ENCODE results near the gene XPO6. TPM values are rescaled to one million over a fixed set of nuclear protein-coding genes. Genes with fewer than 3 reads are reported as not detected.

XPO6 gene
- total RNA-seq, 8 experiments from 2014 or later, result 61.4 to 150 (median 82.2) TPM

GRCh38 chr16:28205117-28205899 lies 6.5 kb downstream of the XPO6 start:
- in situ Hi-C loops (cut with MboI; ENCODE audit: low pct_unique_long_range_greater_than_20kb in 2 of 9, low sequenced_read_pairs in 9 of 9, unreplicated experiment in 9 of 9), result no loop called here
- Histone ChIP-seq H3K4me1 (replicated peaks in 1 of 2) (peaks cover 14 to 16% of the 10 kb centered on the region in 2 donors), H3K4me3 (no peak overlapping the region), H3K27ac (no peak overlapping the region)
- ATAC-seq (replicated peaks in 6 of 8), result no peak
- 88 to 100% (median 100%) methylated on average over 1 to 4 of the region's 6 CpGs; no CpG with 5 or more reads in 2 of the 10 experiments for WGBS, 10 experiments

GRCh38 chr16:28204622-28205021 lies 7.1 kb downstream of the XPO6 start:
- in situ Hi-C loops (cut with MboI; ENCODE audit: low pct_unique_long_range_greater_than_20kb in 2 of 9, low sequenced_read_pairs in 9 of 9, unreplicated experiment in 9 of 9), result no loop called here

GRCh38 chr16:28204204-28204603 lies 7.6 kb downstream of the XPO6 start:
- no peak overlapping the region for H3K4me3 ChIP-seq
- no peak overlapping the region for H3K27ac ChIP-seq
- ATAC-seq (replicated peaks in 6 of 8), result no peak
- 67 to 100% (median 93%) methylated on average over 1 to 4 of the region's 4 CpGs for WGBS, 10 experiments
- peaks cover 5 to 6% of the 10 kb centered on the region in 2 donors for H3K4me1 ChIP-seq (replicated peaks in 1 of 2)
- in situ Hi-C loops (cut with MboI; ENCODE audit: low pct_unique_long_range_greater_than_20kb in 2 of 9, low sequenced_read_pairs in 9 of 9, unreplicated experiment in 9 of 9), result no loop called here

More at GRCh38 chr16:28204622-28205021, 7.1 kb downstream of the XPO6 start:
- H3K4me3 ChIP-seq, result no peak overlapping the region
- WGBS, 10 experiments, result 80 to 100% (median 93%) methylated on average over 1 to 6 of the region's 6 CpGs; no CpG with 5 or more reads in 2 of the 10 experiments
- H3K4me1 ChIP-seq (replicated peaks in 1 of 2), result peaks cover 9 to 10% of the 10 kb centered on the region in 2 donors
- no peak overlapping the region for H3K27ac ChIP-seq
- ATAC-seq (replicated peaks in 6 of 8), result no peak

- H3K4me1 ChIP-seq (replicated peaks in 1 of 2), result no peaks in the 10 kb centered on the region
- in situ Hi-C loops (cut with MboI; ENCODE audit: low pct_unique_long_range_greater_than_20kb in 2 of 9, low sequenced_read_pairs in 9 of 9, unreplicated experiment in 9 of 9), result no loop called here
- 91 to 100% (median 98%) methylated on average over 1 to 6 of the region's 6 CpGs; no CpG with 5 or more reads in 1 of the 10 experiments for WGBS, 10 experiments
- no peak overlapping the region for H3K4me3 ChIP-seq
- H3K27ac ChIP-seq, result no peak overlapping the region
- ATAC-seq (replicated peaks in 6 of 8), result no peak
Observed at GRCh38 chr16:28202147-28202746, 9.5 kb downstream of the XPO6 start.

- ATAC-seq (replicated peaks in 6 of 8), result no peak
- in situ Hi-C loops (cut with MboI; ENCODE audit: low pct_unique_long_range_greater_than_20kb in 2 of 9, low sequenced_read_pairs in 9 of 9, unreplicated experiment in 9 of 9), result no loop called here
- Histone ChIP-seq H3K27ac (no peak overlapping the region), H3K4me1 (replicated peaks in 1 of 2) (no peaks in the 10 kb centered on the region), H3K4me3 (no peak overlapping the region)
- 95 to 100% (median 100%) methylated on average over 3 to 5 of the region's 5 CpGs; no CpG with 5 or more reads in 3 of the 10 experiments for WGBS, 10 experiments
Observed at GRCh38 chr16:28200661-28201060, 11.1 kb downstream of the XPO6 start.

GRCh38 chr16:28196387-28196987 lies 15.3 kb downstream of the XPO6 start:
- Histone ChIP-seq H3K27ac (no peak overlapping the region), H3K4me1 (replicated peaks in 1 of 2) (no peaks in the 10 kb centered on the region), H3K4me3 (no peak overlapping the region)
- in situ Hi-C loops (cut with MboI; ENCODE audit: low pct_unique_long_range_greater_than_20kb in 2 of 9, low sequenced_read_pairs in 9 of 9, unreplicated experiment in 9 of 9), result no loop called here
- no peak for ATAC-seq (replicated peaks in 6 of 8)
- 77 to 100% (median 100%) methylated on average over 1 to 4 of the region's 5 CpGs; no CpG with 5 or more reads in 3 of the 10 experiments for WGBS, 10 experiments

GRCh38 chr16:28195859-28196258 lies 15.9 kb downstream of the XPO6 start:
- Histone ChIP-seq H3K4me1 (replicated peaks in 1 of 2) (no peaks in the 10 kb centered on the region), H3K27ac (no peak overlapping the region), H3K4me3 (no peak overlapping the region)
- no peak for ATAC-seq (replicated peaks in 6 of 8)
- 83 to 100% (median 96%) methylated on average over 1 to 2 of the region's 2 CpGs; no CpG with 5 or more reads in 4 of the 10 experiments for WGBS, 10 experiments
- in situ Hi-C loops (cut with MboI; ENCODE audit: low pct_unique_long_range_greater_than_20kb in 2 of 9, low sequenced_read_pairs in 9 of 9, unreplicated experiment in 9 of 9), result no loop called here

GRCh38 chr16:28193530-28194423 lies 18.0 kb downstream of the XPO6 start:
- Histone ChIP-seq H3K27ac (no peak overlapping the region), H3K4me3 (no peak overlapping the region), H3K4me1 (replicated peaks in 1 of 2) (peaks cover 0 to 2% of the 10 kb centered on the region in 2 donors)
- ATAC-seq (replicated peaks in 6 of 8), result peak in 3 of 8 experiments; percentile 70 to 83 (median 81)
- in situ Hi-C loops (cut with MboI; ENCODE audit: low pct_unique_long_range_greater_than_20kb in 2 of 9, low sequenced_read_pairs in 9 of 9, unreplicated experiment in 9 of 9), result no loop called here
- WGBS, 10 experiments, result 0 to 97% (median 86%) methylated on average over 2 to 10 of the region's 14 CpGs; no CpG with 5 or more reads in 1 of the 10 experiments

GRCh38 chr16:28192806-28193529 lies 18.8 kb downstream of the XPO6 start:
- no peak for ATAC-seq (replicated peaks in 6 of 8)
- no peak overlapping the region for H3K4me3 ChIP-seq
- peaks cover 0 to 2% of the 10 kb centered on the region in 2 donors for H3K4me1 ChIP-seq (replicated peaks in 1 of 2)
- in situ Hi-C loops (cut with MboI; ENCODE audit: low pct_unique_long_range_greater_than_20kb in 2 of 9, low sequenced_read_pairs in 9 of 9, unreplicated experiment in 9 of 9), result no loop called here
- WGBS, 10 experiments, result 75 to 92% (median 87%) methylated on average over 2 to 9 of the region's 10 CpGs; no CpG with 5 or more reads in 2 of the 10 experiments
- H3K27ac ChIP-seq, result no peak overlapping the region

- WGBS, 10 experiments, result 17 to 100% (median 80%) methylated on average over 1 to 3 of the region's 3 CpGs; no CpG with 5 or more reads in 2 of the 10 experiments
- Histone ChIP-seq H3K27ac (no peak overlapping the region), H3K4me3 (no peak overlapping the region), H3K4me1 (replicated peaks in 1 of 2) (peaks cover 0 to 2% of the 10 kb centered on the region in 2 donors)
- in situ Hi-C loops (cut with MboI; ENCODE audit: low pct_unique_long_range_greater_than_20kb in 2 of 9, low sequenced_read_pairs in 9 of 9, unreplicated experiment in 9 of 9), result no loop called here
- no peak for ATAC-seq (replicated peaks in 6 of 8)
Observed at GRCh38 chr16:28191364-28191960, 20.3 kb downstream of the XPO6 start.

- Histone ChIP-seq H3K4me1 (replicated peaks in 1 of 2) (peaks cover 0 to 2% of the 10 kb centered on the region in 2 donors), H3K4me3 (no peak overlapping the region), H3K27ac (no peak overlapping the region)
- peak in 3 of 8 experiments; percentile 53 to 56 (median 54) for ATAC-seq (replicated peaks in 6 of 8)
- in situ Hi-C loops (cut with MboI; ENCODE audit: low pct_unique_long_range_greater_than_20kb in 2 of 9, low sequenced_read_pairs in 9 of 9, unreplicated experiment in 9 of 9), result no loop called here
- WGBS, 10 experiments, result 7 to 100% (median 90%) methylated on average over 1 to 2 of the region's 3 CpGs; no CpG with 5 or more reads in 4 of the 10 experiments
Observed at GRCh38 chr16:28189245-28189644, 22.5 kb downstream of the XPO6 start.

Measured in motor neuron (in vitro differentiated cells).